Mesendoderm (in vitro differentiated cells): ENCODE data around the gene MRNIP.

Source experiments
- DNase-seq: peaks from one replicate; pipeline ENCODE4 v3.0.0; 2013
- H2AK5ac ChIP-seq: 2 replicates; pipeline ENCODE4 v1.6.1; 2013; ENCODE audit warnings: low read length, inconsistent platforms
- H2BK120ac ChIP-seq: 2 replicates; pipeline ENCODE4 v1.6.1; 2013; ENCODE audit warnings: low read depth, mild to moderate bottlenecking, low read length, moderate library complexity, mixed read lengths
- H2BK15ac ChIP-seq: replicated peaks from 2 replicates; pipeline ENCODE4 v1.6.1; 2013; ENCODE audit warnings: low read depth, mild to moderate bottlenecking, moderate library complexity
- H2BK5ac ChIP-seq: 2 replicates; pipeline ENCODE4 v1.6.1; 2013; ENCODE audit warnings: low read length, inconsistent platforms
- H3K18ac ChIP-seq: 2 replicates; pipeline ENCODE4 v1.6.1; 2013; ENCODE audit warnings: mild to moderate bottlenecking, low read length, mixed read lengths
- H3K23ac ChIP-seq: one replicate; pipeline ENCODE4 v1.6.1; 2013; ENCODE audit warnings: low read length
- H3K27ac ChIP-seq: 2 replicates; pipeline ENCODE4 v1.5.1; 2013; ENCODE audit warnings: low read depth, mild to moderate bottlenecking, inconsistent platforms, low read length, moderate library complexity
- H3K27me3 ChIP-seq: 2 replicates; pipeline ENCODE4 v1.6.1; 2013; ENCODE audit warnings: low read length, control low read depth, mild to moderate bottlenecking, inconsistent platforms; ENCODE audit not compliant: insufficient read depth, poor library complexity
- H3K36me3 ChIP-seq: 2 replicates; pipeline ENCODE4 v1.6.1; 2013; ENCODE audit warnings: low read length, inconsistent platforms; ENCODE audit not compliant: control insufficient read depth, insufficient read depth
- H3K4ac ChIP-seq: one replicate; pipeline ENCODE4 v1.6.1; 2013; ENCODE audit warnings: low read depth, mild to moderate bottlenecking, low read length, moderate library complexity
- H3K4me1 ChIP-seq: 2 replicates; pipeline ENCODE4 v1.6.1; 2013; ENCODE audit warnings: low read depth, low read length, inconsistent platforms; ENCODE audit not compliant: control insufficient read depth
- H3K4me2 ChIP-seq: 2 replicates; pipeline ENCODE4 v1.6.1; 2013; ENCODE audit warnings: low read length
- H3K4me3 ChIP-seq: 2 replicates; pipeline ENCODE4 v1.5.1; 2013; ENCODE audit warnings: mild to moderate bottlenecking, low read length
- H3K56ac ChIP-seq: one replicate; pipeline ENCODE4 v1.6.1; 2013; ENCODE audit warnings: low read length
- H3K79me1 ChIP-seq: 2 replicates; pipeline ENCODE4 v1.6.1; 2013; ENCODE audit warnings: low read length, inconsistent platforms
- H3K79me2 ChIP-seq: 2 replicates; pipeline ENCODE4 v1.6.1; 2013; ENCODE audit warnings: mild to moderate bottlenecking, low read length; ENCODE audit not compliant: control insufficient read depth, insufficient read depth
- H3K9ac ChIP-seq: 2 replicates; pipeline ENCODE4 v1.6.1; 2013; ENCODE audit warnings: low read length, inconsistent platforms
- H4K5ac ChIP-seq: one replicate; pipeline ENCODE4 v1.6.1; 2013; ENCODE audit warnings: low read length
- H4K8ac ChIP-seq: one replicate; pipeline ENCODE4 v1.6.1; 2013; ENCODE audit warnings: low read depth, mild to moderate bottlenecking, control low read depth, low read length, moderate library complexity
- WGBS: extraction: QIAGEN DNeasy Blood & Tissue Kit; methylation state at CpG from one replicate; pipeline ENCODE4 v1.1.7; 2013; ENCODE audit warnings: low lambda C conversion rate, missing lambda C conversion rate; ENCODE audit not compliant: insufficient coverage; ENCODE audit errors: extremely low coverage; 5-methylcytosine and 5-hydroxymethylcytosine counted together

MRNIP gene

GRCh38 chr5:179867476-179867875, 8.9 kb upstream of the MRNIP start:
- Histone ChIP-seq H3K23ac (no peak overlapping the region), H3K56ac (no peak overlapping the region), H3K4me3 (no peak overlapping the region), H3K79me1 (no peaks in the 10 kb centered on the region), H3K4ac (no peak overlapping the region), H4K5ac (no peak overlapping the region), H3K36me3 (peaks cover 5% of the 10 kb centered on the region), H3K9ac (no peak overlapping the region), H2BK120ac (no peak overlapping the region), H2BK5ac (no peak overlapping the region), H3K4me1 (no peaks in the 10 kb centered on the region), H3K27me3 (no peaks in the 10 kb centered on the region), H2AK5ac (no peak overlapping the region), H3K79me2 (no peaks in the 10 kb centered on the region), H3K27ac (peak overlapping the region; percentile 12), H3K4me2 (no peak overlapping the region), H2BK15ac (no peak overlapping the region), H3K18ac (no peak overlapping the region), H4K8ac (no peak overlapping the region)
- no CpG with 5 or more reads among the region's 11 CpGs for WGBS
- no peak for DNase-seq

- Histone ChIP-seq H3K4me3 (no peak overlapping the region), H2AK5ac (no peak overlapping the region), H3K4me1 (no peaks in the 10 kb centered on the region), H2BK15ac (no peak overlapping the region), H3K79me1 (no peaks in the 10 kb centered on the region), H4K5ac (no peak overlapping the region), H3K18ac (no peak overlapping the region), H3K27ac (no peak overlapping the region), H3K56ac (no peak overlapping the region), H3K4me2 (no peak overlapping the region), H3K9ac (no peak overlapping the region), H2BK5ac (no peak overlapping the region), H3K79me2 (no peaks in the 10 kb centered on the region), H4K8ac (no peak overlapping the region), H2BK120ac (no peak overlapping the region), H3K4ac (no peak overlapping the region), H3K36me3 (peaks cover 5% of the 10 kb centered on the region), H3K27me3 (no peaks in the 10 kb centered on the region), H3K23ac (no peak overlapping the region)
- WGBS, result no CpG with 5 or more reads among the region's 6 CpGs
- DNase-seq, result no peak
Measured at GRCh38 chr5:179867079-179867465, 8.5 kb upstream of the MRNIP start.

GRCh38 chr5:179866241-179867078, 7.8 kb upstream of the MRNIP start:
- Histone ChIP-seq H3K9ac (no peak overlapping the region), H3K27ac (no peak overlapping the region), H2BK15ac (no peak overlapping the region), H2BK120ac (no peak overlapping the region), H3K36me3 (peaks cover 5% of the 10 kb centered on the region), H3K4me2 (no peak overlapping the region), H3K79me2 (no peaks in the 10 kb centered on the region), H3K79me1 (no peaks in the 10 kb centered on the region), H2BK5ac (no peak overlapping the region), H3K56ac (no peak overlapping the region), H3K4me3 (no peak overlapping the region), H4K8ac (no peak overlapping the region), H3K4me1 (no peaks in the 10 kb centered on the region), H2AK5ac (no peak overlapping the region), H3K23ac (no peak overlapping the region), H3K4ac (no peak overlapping the region), H4K5ac (no peak overlapping the region), H3K18ac (no peak overlapping the region), H3K27me3 (no peaks in the 10 kb centered on the region)
- no peak for DNase-seq
- no CpG with 5 or more reads among the region's 21 CpGs for WGBS

- no peak overlapping the region for H2BK15ac ChIP-seq
- H4K5ac ChIP-seq, result no peak overlapping the region
- no peak overlapping the region for H2BK5ac ChIP-seq
- H3K4ac ChIP-seq, result no peak overlapping the region
- WGBS, result no CpG with 5 or more reads among the region's 15 CpGs
- no peak overlapping the region for H3K4me3 ChIP-seq
- H2BK120ac ChIP-seq, result no peak overlapping the region
- H2AK5ac ChIP-seq, result no peak overlapping the region
- no peak overlapping the region for H3K23ac ChIP-seq
- no peak overlapping the region for H3K18ac ChIP-seq
- no peaks in the 10 kb centered on the region for H3K79me1 ChIP-seq
- H3K4me1 ChIP-seq, result no peaks in the 10 kb centered on the region
- no peak overlapping the region for H4K8ac ChIP-seq
- DNase-seq, result no peak
- H3K9ac ChIP-seq, result no peak overlapping the region
- H3K27ac ChIP-seq, result no peak overlapping the region
- H3K4me2 ChIP-seq, result no peak overlapping the region
- peaks cover 5% of the 10 kb centered on the region for H3K36me3 ChIP-seq
- H3K79me2 ChIP-seq, result no peaks in the 10 kb centered on the region
- no peaks in the 10 kb centered on the region for H3K27me3 ChIP-seq
- H3K56ac ChIP-seq, result no peak overlapping the region
Measured at GRCh38 chr5:179865491-179866240, 7.0 kb upstream of the MRNIP start.

GRCh38 chr5:179864686-179865085, 6.1 kb upstream of the MRNIP start:
- WGBS, result no CpG with 5 or more reads among the region's 7 CpGs
- Histone ChIP-seq H2AK5ac (no peak overlapping the region), H3K9ac (no peak overlapping the region), H3K27me3 (no peaks in the 10 kb centered on the region), H2BK5ac (no peak overlapping the region), H3K4me1 (no peaks in the 10 kb centered on the region), H3K36me3 (peaks cover 5% of the 10 kb centered on the region), H4K5ac (no peak overlapping the region), H3K27ac (no peak overlapping the region), H3K23ac (no peak overlapping the region), H2BK120ac (no peak overlapping the region), H3K56ac (no peak overlapping the region), H3K79me1 (no peaks in the 10 kb centered on the region), H3K79me2 (no peaks in the 10 kb centered on the region), H3K18ac (no peak overlapping the region), H4K8ac (no peak overlapping the region), H2BK15ac (no peak overlapping the region), H3K4ac (no peak overlapping the region), H3K4me3 (no peak overlapping the region), H3K4me2 (no peak overlapping the region)
- DNase-seq, result no peak
